Esophagus squamous epithelium (tissue), 5 donors: ENCODE measurements around the gene SLC17A2. TPM values are rescaled to one million over a fixed set of nuclear protein-coding genes. Genes with fewer than 3 reads are reported as not detected.

Experiments
- DNase-seq: peaks from one replicate; lab custom pipeline; 2025; lab: John Stamatoyannopoulos, UW
- H3K27ac ChIP-seq, 4 donors: fragments of 200-600 bp; sonication (generic); one replicate each; pipeline ENCODE4 v1.5.1; 2016 to 2019; ENCODE audit warnings: mild to moderate bottlenecking in 1 of 4
- H3K27me3 ChIP-seq, 4 donors: fragments of 200-600 bp; sonication (generic); 1 replicate in 3 of 4; 2 replicates in 1 of 4; pipeline versions ENCODE4 v1.5.1 to v1.6.0; 2017 to 2021; ENCODE audit warnings: antibody characterized with exemption in 1 of 4
- H3K36me3 ChIP-seq, 3 donors: fragments of 200-600 bp; sonication (generic); one replicate each; pipeline ENCODE4 v1.5.1; 2016 to 2019
- H3K4me1 ChIP-seq, 3 donors: fragments of 200-600 bp; sonication (generic); one replicate each; pipeline ENCODE4 v1.5.1; 2017 to 2019
- H3K4me3 ChIP-seq, 4 donors: fragments of 200-600 bp; sonication (generic); 1 replicate in 3 of 4; 2 replicates in 1 of 4; pipeline ENCODE4 v1.5.1; 2016 to 2019; ENCODE audit warnings: mild to moderate bottlenecking in 2 of 4, moderate library complexity in 1 of 4
- H3K9me3 ChIP-seq, 3 donors: fragments of 200-600 bp; sonication (generic); one replicate each; pipeline ENCODE4 v1.5.1; 2016 to 2019
- POLR2A ChIP-seq, 4 donors: fragments of 450-650 bp; IDR thresholded peaks; one replicate each; pipeline ENCODE4 v1.6.1; 2017; ENCODE audit warnings: antibody characterized with exemption in 4 of 4, mild to moderate bottlenecking in 4 of 4, moderate library complexity in 3 of 4
- WGBS, 2 donors: methylation state at CpG; one replicate each; pipeline ENCODE4 v1.1.5; 2018; 5-methylcytosine and 5-hydroxymethylcytosine counted together
- intact Hi-C: fragments of 100-400 bp; cut with DNase I; formaldehyde crosslinking; loops from one replicate; pipeline ENCODE4 v1.15.0; 2022
- total RNA-seq, 4 donors: library from RNA; depleted of rRNA; stranded (reverse); fragments of >200 nt; gene quantifications; one replicate each; pipeline ENCODE4 v1.1.0, GENCODE V29; 2016
- TF ChIP-seq, protein P1 (sequence below), 6 experiments: fragments of 450-650 bp in 4 of 6; fragments of 200-600 bp in 2 of 6; sonication (generic) in 2 of 6; IDR thresholded peaks; one replicate each; pipeline ENCODE4 v1.5.1; 2016 to 2019; ENCODE audit warnings: antibody characterized with exemption in 6 of 6, mild to moderate bottlenecking in 4 of 6, moderate library complexity in 4 of 6
- donor health status: DM: yes; HTN: yes; CAD: no.

SLC17A2 gene
- total RNA-seq, 4 donors from 2014 or later, result not detected

DNA sequence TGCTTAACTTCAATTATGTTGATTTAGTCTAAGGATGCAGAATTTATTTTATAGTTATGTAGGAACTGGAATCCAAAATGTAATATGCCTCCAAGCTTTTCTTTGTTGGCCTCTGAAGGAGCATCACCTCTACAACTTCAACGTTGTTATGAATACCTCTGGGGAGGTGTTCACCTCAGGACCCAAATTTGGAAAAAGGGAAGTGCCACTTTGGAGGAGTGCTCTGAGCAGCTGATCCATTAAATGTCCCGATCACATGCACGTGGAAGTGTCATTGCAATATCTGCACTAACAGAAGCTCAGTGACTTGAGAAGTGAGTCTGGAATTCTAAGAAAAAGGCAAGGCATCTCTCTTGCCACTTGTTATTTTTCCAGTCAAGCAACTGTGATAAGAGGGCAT is 34.2 kb downstream of the SLC17A2 start:
- no peak overlapping the region for H3K27ac ChIP-seq
- intact Hi-C loops, result no loop called here
- H3K4me1 ChIP-seq, result no peaks in the 10 kb centered on the region
- H3K4me3 ChIP-seq, result no peak overlapping the region
- DNase-seq, result no peak
- no peak for TF ChIP-seq POLR2A (IDR thresholded peaks at IDR 0.05)
- TF ChIP-seq, protein P1, sequence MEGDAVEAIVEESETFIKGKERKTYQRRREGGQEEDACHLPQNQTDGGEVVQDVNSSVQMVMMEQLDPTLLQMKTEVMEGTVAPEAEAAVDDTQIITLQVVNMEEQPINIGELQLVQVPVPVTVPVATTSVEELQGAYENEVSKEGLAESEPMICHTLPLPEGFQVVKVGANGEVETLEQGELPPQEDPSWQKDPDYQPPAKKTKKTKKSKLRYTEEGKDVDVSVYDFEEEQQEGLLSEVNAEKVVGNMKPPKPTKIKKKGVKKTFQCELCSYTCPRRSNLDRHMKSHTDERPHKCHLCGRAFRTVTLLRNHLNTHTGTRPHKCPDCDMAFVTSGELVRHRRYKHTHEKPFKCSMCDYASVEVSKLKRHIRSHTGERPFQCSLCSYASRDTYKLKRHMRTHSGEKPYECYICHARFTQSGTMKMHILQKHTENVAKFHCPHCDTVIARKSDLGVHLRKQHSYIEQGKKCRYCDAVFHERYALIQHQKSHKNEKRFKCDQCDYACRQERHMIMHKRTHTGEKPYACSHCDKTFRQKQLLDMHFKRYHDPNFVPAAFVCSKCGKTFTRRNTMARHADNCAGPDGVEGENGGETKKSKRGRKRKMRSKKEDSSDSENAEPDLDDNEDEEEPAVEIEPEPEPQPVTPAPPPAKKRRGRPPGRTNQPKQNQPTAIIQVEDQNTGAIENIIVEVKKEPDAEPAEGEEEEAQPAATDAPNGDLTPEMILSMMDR (IDR thresholded peaks at IDR 0.05), result no peak
- 71% methylated on average over 3 of the region's 3 CpGs for WGBS, 2 donors
- no peaks in the 10 kb centered on the region for H3K9me3 ChIP-seq
- H3K36me3 ChIP-seq, result no peaks in the 10 kb centered on the region
- no peaks in the 10 kb centered on the region for H3K27me3 ChIP-seq

DNA sequence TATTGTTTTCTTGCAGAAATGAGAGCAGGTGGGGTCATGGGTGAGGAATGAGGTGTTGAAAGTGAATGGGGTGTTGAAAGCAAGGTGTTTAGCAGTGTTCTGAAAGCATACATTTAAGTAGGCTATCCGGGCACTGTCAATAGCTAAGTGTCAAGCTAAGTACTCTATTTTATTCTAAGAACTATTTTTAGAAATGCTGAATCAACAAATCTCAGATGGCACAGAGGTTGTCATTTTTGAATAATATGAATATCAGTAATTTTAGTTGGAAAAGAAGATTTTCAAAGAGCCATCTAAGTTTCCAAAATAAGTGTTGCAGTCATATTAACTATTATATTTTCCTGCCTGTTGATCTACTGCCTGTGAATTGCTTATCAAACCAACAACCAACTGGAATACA is 34.7 kb downstream of the SLC17A2 start:
- intact Hi-C loops, result no loop called here
- Histone ChIP-seq H3K4me3 (no peak overlapping the region), H3K27ac (no peak overlapping the region), H3K9me3 (no peaks in the 10 kb centered on the region), H3K27me3 (no peaks in the 10 kb centered on the region), H3K36me3 (no peaks in the 10 kb centered on the region), H3K4me1 (no peaks in the 10 kb centered on the region)
- DNase-seq, result no peak
- TF ChIP-seq, protein P1 (IDR thresholded peaks at IDR 0.05), result no peak
- TF ChIP-seq POLR2A (IDR thresholded peaks at IDR 0.05), result no peak
- 47 to 64% methylated on average over 1 of the region's 1 CpG for WGBS, 2 donors

DNA sequence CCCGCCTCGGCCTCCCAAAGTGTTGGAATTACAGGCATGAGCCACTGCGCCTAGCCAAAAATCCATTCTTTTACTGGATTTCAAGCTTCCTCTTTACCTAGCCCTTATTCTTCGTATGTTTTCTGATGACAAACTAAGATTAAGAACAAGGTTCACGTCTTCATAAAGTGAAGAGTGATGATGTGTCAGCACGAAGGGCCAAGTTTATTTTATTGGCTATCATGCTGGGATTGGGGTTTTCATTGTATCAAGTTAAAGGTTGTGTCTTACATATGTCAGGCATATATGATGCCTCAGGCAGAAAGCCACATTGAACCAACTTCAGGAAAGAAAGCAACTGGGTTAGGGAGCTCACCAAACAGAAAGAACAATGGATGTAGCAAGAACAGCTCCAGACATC is 36.7 kb downstream of the SLC17A2 start:
- 84 to 85% methylated on average over 6 of the region's 6 CpGs for WGBS, 2 donors

DNA sequence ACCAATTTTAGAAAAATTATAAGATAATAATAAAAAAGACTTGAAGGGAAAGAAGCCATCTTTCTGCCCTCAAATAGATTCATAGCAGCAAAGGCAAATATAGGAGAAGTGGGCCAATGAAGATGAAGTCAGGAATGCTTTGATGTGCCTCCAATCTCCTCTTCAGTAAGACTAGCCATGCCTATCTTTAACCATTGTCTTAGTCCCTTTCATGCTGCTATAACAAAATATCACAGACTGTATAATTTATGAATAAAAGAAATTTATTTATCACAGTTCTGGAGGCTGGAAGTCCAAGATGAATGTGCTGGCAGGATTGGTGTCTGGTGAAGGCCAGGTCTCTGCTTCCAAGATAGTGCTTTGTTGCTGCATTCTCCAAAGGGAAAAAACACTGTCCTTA is 37.6 kb downstream of the SLC17A2 start:
- H3K36me3 ChIP-seq, result no peaks in the 10 kb centered on the region
- no peak overlapping the region for H3K27ac ChIP-seq
- TF ChIP-seq, protein P1 (IDR thresholded peaks at IDR 0.05), result no peak
- TF ChIP-seq POLR2A (IDR thresholded peaks at IDR 0.05), result no peak
- H3K4me1 ChIP-seq, result no peaks in the 10 kb centered on the region
- H3K27me3 ChIP-seq, result no peaks in the 10 kb centered on the region
- no peak overlapping the region for H3K4me3 ChIP-seq
- DNase-seq, result no peak
- no peaks in the 10 kb centered on the region for H3K9me3 ChIP-seq
- intact Hi-C loops, result no loop called here

More for the DNA sequence above, 36.7 kb downstream of the SLC17A2 start:
- intact Hi-C loops, result no loop called here
- Histone ChIP-seq H3K27me3 (no peaks in the 10 kb centered on the region), H3K27ac (no peak overlapping the region), H3K36me3 (no peaks in the 10 kb centered on the region), H3K9me3 (no peaks in the 10 kb centered on the region), H3K4me1 (no peaks in the 10 kb centered on the region), H3K4me3 (no peak overlapping the region)
- TF ChIP-seq POLR2A (IDR thresholded peaks at IDR 0.05), result no peak
- TF ChIP-seq, protein P1 (IDR thresholded peaks at IDR 0.05), result no peak
- DNase-seq, result no peak

DNA sequence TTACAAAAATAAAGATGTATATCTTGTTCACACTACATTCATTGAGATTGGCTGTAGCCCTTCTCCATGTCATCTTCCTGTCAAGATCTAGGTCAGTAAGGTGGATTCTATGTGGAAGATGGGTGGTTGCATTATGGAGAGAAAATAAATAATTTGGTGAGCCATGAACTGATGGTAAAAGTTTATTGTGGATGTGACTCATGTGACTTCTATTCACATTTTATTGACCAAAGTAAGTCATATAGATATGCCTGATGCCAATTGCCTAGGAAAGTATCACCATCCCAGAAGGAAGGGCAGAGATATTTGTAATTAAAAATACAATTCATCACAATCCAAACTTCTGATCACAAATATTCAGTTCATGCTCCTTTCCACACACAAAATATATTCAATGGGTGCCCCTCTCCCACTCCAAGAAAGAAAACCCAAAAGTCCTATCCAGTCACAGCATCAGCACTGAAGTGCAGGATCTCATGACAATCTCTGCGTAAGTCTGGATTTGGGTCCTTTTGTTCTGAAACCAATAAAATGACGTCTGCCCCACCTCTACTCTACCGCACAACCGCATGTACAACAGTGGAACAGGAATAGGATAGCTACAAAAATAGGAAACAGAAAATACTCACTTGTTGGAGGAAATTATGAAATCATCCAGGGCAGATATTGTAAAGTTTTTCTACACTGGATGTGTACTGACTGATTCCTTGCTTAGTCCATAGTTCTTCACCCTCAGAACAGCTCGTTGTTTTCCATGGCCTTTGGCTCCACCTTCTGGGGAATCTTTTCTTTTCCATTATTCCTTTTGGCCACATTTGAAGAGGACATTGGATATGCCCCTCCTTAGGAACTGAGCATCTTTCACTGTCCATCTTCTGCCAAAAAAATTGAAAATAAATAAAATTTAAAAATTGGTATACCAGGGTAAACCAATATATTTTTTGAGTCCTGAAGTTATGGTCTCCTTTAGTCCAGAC is 40.3 kb downstream of the SLC17A2 start:
- TF ChIP-seq POLR2A (IDR thresholded peaks at IDR 0.05), result no peak
- TF ChIP-seq, protein P1 (IDR thresholded peaks at IDR 0.05), result peak in 5 of 6 experiments; percentile 20 to 47 (median 23)
- intact Hi-C loops, result no loop called here
- no peak overlapping the region for H3K27ac ChIP-seq
- H3K9me3 ChIP-seq, result no peaks in the 10 kb centered on the region
- WGBS, 2 donors, result 49 to 63% methylated on average over 5 of the region's 5 CpGs
- no peak for DNase-seq
- no peak overlapping the region for H3K4me3 ChIP-seq
- no peaks in the 10 kb centered on the region for H3K4me1 ChIP-seq
- H3K27me3 ChIP-seq, result no peaks in the 10 kb centered on the region
- H3K36me3 ChIP-seq, result no peaks in the 10 kb centered on the region
